SW 1271 (cell line): ENCODE data around the gene PLD1.
A peak's percentile ranks its signal among the peaks of the same experiment; 100 is the strongest.
"Not testable (repeated sequence)": the region's sequence is repeated elsewhere in the genome, so short reads cannot be mapped to it uniquely, and the experiment has no call there.

Experiments used
- DNase-seq, 2 experiments: peaks; one replicate each; lab custom pipeline; 2025; lab: John Stamatoyannopoulos, UW

Gene PLD1

DNA sequence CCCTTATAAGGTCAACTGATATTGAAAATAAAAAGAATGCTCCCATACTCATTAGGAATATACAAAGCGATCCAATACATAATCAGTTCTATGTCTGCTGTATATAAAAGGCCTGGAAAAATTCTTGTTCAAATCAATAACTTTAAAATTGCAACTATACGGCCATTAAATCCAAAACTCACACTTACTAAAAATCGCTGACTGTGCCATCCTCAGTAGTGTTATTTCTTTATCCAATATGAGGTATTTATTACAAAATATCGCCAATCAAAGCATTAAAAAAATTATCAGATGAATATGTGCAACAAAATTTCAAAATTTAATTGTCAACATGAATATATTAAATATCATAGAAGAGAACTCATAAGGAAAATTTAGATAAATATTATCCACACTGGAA is 146.5 kb downstream of the PLD1 start:
- no peak for DNase-seq

DNA sequence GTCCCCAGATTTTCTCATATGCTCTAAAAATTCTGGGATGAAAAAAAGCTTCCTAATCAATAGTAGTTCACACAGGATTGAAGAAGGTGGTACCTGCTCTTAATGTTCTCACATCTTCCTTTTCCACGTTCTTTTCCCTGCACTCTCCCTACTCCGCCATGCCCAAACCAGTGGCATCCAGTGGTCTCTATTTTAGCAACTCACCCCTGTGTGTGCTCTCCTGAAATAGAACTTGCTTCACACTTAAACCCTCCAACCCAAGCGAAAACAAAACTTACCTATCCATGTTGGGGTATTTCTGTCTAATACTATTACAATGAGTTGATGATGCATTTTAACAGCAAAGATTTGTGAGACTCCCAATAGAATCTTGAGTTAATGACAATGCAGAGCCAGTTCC is 148.8 kb downstream of the PLD1 start:
- DNase-seq, result no peak

DNA sequence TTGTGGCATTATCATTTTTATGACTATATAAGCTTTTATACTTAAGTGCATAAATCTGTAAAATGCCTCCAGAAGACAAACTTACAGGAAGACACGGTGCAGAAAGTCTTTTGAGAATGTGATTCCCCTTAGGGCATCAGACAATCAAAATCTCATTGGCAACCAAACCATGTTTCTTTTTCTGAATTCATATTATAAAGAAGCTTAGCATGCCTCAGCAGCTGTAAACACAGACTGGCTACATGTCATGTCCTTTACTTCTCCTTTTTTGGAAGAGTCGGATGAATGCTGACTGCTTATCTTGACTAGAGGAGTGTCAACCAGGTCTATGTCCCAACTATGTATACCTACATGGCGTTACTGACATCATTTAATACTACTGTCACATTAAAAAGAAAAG is 150.1 kb downstream of the PLD1 start:
- no peak for DNase-seq

DNA sequence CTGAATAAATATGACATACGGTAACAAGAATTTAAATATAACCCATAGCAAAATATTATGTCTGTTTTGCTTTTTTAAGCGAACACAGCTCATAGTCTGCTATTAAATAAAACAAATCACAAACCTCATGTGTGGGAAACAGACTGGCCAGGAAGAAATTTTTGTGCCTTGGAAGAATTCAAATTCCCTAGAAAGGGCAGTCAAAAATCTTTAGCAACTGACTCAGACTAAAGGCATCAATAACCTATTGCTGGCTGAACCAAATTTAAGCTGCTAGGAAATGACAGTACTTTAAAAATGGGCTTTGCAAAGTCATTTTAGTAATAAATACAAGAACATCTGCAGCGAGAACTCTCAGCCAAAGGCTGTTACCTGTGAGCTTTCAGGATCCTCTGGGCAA is 151.4 kb downstream of the PLD1 start:
- no peak for DNase-seq

DNA sequence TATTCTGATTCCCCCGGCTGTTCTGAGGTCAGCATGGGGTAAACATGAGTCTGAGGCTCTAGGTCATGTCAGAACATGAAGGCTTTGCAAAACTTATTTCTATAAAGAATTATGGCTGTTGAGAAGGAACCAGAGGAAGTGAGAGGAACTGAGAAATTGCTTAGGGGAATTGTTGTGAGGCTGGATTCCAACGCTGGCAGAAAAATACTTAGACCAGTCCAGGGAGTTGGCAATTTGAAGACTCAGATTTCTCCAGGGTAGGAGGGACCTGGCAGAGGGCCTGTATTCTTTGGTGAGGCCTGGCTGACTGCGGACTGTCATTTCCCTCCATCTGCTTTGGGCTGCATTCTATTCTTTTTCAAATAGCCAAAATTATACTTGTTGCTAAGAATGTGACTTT is 155.5 kb downstream of the PLD1 start:
- no peak for DNase-seq

DNA sequence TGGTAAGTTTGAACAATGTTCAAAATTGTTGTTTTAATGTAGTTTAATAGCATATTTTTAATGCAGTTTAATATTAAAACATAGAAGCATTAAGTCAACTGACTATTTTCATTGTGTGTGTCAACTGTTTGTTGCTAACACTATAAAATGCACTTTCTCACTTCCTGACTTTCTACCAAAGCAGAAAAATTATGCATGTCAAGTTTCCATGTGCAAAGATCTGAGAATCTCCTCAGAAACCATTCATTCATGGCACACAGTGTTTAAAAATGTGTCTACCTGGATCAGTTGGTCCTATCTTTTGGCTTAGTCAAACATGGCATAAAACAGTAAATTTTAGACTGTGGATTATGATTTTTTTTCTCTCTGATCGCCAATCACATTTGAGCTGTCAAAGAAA is 156.0 kb downstream of the PLD1 start:
- no peak for DNase-seq

DNA sequence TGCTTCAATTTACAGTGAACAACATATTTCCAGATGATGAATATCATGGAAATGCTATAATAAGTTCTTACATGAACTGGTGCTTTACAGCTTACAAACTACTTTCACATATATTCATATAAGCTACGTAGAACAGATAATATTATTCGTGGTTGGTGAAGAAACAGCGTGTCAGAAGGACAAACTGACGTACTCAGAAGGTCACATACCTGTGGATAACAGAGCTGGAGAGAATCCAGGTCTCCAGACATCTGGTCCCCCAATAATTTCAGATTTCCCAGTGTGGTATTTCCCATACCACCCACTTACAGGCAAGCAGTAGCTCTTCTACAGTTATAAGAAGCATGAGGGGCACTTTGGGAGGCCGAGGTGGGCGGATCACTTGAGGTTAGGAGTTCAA is 156.6 kb downstream of the PLD1 start:
- DNase-seq, result no peak

DNA sequence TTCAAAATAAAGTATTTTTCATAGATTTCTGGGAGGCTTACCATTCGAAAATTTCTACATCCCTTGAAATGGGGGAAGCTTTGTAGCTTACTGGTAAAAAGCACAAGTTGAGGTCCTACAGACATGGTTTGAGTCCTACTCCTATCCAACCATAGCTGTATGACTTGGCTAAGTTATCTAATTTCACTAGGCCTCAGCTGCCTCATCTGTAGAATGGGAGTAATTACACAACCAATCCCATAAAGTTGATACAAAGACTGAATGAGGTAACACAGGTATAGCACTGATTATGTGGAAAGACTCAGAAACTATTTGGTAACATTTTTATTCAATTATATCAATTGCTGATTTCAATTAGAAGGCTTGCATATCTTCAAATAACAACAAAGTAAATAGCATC is 157.4 kb downstream of the PLD1 start:
- DNase-seq, result no peak

DNA sequence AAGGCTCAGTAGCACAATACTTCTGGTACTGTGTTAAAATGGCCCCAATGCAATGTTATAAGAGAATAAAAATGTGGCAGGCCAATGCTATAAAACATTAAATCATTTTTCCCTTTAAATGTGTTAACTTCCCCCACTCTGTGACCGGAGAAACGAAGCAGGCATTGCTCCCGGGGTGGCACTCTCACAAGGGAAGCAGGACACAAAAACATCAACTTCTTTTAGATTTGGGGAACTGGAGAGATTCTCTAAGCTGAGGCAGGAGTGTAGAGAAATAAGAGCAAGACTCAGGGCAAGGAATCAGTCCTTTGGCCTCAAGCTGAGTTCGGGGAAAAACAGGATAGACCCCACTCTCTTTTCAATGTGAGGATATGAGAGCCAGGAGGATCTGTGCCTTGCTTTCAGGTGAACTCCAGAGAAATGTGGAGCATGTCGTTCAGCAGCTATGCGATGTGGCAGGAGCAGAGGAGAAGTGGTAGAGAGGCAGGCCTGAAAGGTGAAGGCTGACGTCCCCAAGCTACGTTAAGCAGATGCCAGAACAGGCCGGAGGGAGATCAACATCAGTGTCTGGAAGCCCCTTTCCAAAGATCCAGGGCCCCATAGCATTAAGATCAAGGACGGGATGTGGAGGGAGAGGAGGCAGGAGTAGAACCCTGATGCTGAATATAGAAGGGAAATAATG is 160.2 kb downstream of the PLD1 start:
- no peak for DNase-seq

DNA sequence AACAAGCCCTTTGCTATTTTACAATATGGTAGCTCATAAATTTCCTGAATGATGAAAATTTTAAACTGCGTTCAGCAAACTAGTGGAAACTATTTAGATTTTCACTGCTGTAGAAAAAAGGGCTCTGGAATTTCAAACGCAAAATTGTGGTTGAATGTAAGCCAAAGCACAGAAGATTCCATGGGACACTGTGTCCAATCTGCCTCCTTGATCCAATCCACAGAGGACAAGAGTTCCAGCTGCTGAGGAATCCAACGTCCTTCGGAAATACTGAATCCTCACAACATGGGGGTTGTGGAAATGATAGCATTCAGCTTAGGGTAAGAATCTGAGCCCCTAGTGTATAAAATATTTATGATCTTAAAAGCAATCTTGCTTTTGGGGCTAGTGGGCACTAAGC is 161.0 kb downstream of the PLD1 start:
- no peak for DNase-seq

DNA sequence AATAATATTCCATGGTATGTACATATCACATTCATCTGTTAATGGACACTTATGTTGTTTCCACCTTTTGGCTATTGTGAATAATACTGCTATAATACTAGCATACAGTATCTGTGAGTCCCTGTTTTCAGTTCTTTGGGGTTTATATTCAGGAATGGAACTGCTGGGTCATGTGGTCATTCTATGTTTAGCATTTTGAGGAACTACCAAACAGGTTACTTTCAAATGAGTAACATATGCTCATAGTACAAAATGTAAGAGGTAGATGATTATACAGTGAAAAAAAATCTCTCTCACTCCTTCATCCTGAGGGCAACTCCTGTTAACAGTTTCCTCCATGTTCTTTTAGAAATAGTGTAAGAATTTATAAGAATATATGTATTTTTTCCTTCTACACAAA is 162.2 kb downstream of the PLD1 start:
- no peak for DNase-seq

DNA sequence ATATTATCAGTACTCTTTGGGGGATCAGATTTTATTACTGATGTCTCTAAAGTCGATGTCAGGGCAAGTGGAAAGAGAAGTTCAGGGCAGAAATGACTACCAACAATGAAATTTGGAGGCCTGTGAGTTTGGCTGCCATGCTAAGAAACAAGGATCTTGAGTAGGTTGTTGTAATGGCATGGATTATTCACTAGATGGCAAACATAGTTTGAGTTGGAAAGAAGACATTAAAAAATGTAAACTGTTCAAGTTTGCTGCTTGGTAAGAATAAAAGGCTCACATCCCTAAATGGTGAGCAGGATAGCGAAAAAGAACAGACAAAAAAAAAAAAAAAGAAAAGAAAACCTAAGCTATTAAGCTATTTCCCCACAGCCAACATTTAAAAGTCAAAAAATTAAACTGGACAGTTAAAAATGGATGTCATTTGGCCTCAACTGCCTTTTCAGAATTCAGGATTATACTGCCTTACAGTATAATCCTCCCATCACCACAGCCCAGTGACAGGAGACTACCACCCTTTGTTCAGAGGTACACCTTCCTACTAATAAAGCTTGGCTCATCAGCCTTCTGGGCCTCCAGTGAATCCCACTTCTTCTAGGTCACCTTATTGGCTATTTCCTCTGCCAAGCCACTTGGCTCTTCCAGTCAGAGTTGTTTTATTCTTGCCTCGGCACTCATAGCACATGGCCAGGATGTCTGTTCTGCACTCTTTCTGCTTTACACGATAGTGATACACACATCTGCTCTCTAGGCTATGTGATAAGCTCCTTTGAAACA is 163.7 kb downstream of the PLD1 start:
- peak; percentile 13 to 65 for DNase-seq

DNA sequence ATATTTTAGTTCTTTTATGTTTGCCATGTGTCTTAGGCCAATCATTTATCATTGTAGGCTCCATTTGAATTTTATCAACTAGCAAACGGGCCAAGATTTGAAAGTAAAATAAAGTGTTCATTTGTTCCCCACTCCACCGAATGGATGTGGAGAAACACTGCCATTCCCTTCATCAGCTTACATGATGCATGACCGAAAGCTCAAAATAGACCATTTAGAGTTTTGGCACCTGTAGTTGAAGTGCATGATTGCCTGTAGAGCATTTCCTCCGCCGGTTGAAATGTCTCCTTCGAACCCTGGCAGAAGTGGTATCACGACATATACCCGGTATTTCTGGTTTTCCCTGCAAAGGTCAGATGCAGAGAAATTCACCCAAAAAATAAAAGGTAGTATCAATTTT is 165.6 kb downstream of the PLD1 start:
- DNase-seq, result no peak

DNA sequence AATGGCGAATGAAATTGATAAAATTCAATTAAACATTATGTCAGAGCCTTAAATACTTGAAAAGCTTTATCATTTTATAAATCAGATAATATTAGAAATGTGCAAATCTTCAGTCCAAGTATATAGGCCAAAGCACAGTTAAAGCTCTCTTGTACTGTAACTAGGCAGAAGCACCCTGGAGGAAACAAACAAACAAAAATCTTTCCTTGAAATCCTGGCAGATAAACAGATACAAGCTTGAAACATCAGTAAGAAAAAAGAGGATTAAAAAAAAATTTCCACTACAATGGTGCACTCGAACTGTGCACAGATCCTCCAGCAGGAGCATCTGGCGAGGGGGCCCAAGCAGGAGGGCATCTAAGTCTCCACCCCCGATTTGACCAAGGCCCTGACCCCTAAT is 166.6 kb downstream of the PLD1 start:
- DNase-seq, result no peak

DNA sequence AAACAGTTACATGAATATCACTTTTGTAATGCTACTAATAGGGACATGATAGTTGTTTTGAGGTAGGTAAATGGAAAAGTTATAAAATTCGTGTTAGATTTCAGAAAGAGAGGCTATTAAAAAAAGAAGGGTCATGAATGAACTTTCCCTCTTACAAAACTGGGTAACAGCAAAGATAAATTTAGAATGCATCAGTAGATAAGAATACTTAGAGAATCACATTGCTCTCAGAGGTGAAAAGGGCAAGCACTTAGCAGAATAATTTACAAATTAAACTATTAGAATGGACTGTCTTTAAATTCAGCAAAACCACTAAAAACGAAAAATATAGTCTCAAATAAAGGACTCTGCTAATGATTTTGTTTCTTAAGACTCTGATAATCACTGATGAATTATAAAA is 167.2 kb downstream of the PLD1 start:
- DNase-seq, result no peak

DNA sequence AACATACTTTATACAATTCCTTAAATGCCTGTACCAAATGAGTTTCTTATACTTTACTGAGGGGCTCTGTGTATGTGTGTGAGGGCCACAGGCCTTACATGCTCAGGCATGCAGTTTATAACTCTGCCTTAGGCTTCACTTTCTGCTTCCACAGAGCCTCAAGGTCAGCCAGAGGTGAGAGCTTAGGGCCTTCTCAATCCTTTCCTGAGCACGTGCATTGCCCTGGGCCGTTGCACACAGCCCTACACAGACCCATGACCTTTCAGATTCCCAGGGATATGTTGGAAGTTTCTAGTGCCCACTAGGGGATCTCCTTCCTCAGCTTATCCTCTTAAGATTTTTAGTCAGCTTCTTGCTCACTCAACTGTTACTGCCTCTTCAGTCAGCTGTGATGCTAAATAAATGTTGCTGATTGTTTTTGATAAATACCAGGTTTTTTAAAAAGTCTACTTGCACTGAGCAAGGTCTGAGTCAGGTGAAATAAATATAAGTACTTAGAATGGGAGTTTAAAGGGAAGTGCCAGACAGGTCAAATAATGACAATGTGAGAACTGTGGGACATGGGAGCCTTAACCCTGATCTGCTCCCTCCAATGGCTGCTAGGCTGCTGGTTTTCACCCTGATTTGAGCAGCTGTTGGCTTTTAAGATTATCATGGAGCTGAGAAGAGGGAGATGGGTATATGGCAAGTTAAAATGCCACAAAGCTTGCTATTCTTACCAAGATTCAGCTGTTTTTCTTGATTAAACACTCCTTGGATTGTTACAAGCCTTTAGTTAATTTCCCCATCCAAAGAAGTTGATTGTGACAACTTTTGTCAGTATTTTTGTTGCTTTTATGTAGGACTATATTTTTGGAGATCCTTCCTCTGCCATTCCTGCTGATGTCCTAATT is 169.5 kb downstream of the PLD1 start:
- DNase-seq, result peak in 1 of 2 experiments; percentile 40

DNA sequence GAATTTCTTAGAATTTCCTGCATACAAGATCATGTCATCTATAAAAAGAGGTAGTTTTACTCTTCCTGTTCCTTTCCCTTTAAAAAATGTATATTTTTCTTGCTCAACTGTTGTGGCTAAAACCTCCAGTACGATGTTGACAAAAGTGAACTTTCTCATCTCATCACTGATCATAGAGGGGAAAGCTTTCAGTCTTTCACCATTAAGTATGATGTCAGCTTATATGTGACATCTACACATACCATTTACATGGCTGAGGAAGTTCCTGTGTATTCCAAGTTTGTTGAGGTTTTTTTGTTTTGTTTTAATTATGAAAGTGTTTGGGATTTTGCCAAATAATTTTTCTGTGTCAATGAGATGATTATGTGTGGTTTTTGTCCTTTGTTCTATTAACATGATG is 173.6 kb downstream of the PLD1 start:
- no peak for DNase-seq

DNA sequence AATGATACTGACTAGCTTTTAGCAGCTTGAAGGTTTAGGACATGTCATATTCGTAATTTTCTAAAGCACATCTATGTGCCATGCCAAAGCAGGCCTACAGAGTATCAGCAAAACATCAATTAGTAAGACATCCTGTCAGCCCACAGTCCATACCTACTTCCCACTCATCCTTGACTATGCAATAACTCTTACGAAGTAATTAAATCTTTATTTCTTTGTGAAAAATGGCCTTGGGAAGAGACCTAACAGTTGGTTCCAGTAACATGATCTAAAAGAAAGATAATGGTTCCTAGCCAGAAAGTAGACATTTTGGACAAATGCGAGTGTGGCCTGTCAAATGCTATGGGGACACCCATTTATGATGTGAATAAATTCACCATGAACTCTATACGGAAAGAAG is 177.5 kb downstream of the PLD1 start:
- DNase-seq, result no peak

DNA sequence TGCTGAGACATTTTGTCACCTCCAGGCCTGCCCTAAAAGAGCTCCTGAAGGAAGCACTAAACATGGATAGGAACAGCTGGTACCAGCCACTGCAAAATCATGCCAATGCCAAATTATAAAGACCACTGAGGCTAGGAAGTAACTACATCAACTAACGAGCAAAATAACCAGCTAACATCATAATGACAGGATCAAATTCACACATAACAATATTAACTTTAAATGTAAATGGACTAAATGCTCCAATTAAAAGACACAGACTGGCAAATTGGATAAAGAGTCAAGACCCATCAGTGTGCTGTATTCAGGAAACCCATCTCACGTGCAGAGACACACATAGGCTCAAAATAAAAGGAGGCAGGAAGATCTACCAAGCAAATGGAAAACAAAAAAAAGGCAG is 183.5 kb downstream of the PLD1 start:
- not testable (repeated sequence) for DNase-seq

DNA sequence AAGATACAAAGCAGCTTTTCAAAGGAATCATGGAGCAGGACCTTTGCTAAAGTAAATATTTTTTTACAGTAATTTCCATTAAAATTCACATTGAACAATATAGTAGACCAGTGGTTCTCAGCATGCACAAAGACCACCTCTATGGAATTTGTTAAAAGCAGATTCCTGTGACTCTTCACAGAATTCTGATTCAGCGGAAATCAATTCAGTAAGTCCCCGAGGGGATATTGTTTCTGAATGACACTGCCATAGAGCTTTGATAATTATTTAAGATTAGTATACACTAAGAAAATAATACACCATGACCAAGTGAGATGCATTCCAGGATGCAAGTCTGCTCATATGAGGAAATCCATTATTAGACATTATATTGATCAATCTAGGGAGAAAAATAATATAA is 188.2 kb downstream of the PLD1 start:
- DNase-seq, result no peak

DNA sequence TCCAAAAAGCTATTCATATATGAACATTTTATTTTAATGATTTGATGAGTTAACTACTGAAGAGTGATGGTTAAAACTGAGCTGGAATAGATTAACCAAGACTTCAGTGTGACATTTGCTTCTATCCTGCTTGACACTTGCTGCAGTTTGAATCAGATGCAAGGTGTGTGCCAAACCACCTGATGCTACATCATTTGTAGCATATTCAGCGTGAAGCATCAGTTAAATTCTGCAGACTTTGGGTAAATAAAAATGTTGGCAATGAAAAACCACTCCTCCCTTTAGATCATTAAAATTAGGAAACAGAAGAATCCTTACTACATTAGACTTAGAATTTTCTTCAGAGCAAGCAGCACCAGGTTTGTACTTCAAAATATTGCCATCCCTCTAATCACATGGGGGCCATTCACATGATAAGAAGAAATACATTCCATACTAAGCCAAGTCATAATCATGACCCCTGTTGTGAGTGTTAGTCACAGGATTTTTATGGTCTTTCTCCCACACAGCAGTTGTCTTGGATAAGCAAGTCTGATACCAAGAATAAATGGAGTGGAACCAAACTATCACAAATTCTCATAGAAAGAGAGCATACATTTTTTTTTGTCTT is 189.4 kb downstream of the PLD1 start:
- no peak for DNase-seq

DNA sequence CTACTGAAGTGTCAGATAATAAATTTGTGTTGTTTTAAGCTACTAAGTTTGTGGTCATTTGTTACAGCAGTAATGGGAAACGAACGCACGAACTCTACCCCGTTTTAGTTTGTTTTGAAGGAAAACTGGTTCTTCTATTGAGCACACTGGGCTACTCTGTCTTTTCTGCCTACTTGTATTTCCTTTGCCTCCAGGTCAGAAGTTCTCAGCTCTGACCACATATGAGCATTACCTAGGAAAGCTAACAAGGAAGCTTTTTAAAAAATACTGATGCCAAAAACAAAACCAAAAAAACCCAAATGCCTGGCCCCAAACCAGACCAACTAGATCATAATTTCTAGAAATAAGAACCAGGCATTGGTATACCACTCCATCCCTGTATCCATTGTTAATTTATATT is 193.5 kb downstream of the PLD1 start:
- DNase-seq, result no peak
